ENCODE measurements around the gene FHOD3.

FHOD3 gene

DNA sequence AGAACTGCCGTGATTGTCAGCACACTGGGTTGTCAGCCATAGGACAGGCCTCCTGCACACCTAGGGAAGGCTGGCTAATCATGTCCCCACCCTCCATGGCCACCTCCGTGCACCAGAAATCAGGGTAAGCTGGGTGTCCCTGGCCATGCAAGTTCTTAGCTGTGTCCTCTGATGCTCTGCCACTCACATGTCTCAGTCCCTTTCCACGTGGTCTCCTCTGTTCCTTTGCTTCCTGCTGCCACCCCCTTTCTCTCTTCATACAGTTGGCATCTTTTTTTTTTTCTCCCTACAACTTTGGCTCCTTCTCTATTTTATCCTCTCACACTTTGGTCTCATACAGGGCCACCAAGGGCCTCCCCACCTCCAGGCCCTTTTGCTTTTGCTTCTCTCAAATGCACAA lies 377.6 kb downstream of the FHOD3 start:
- no peaks in the 10 kb centered on the region for H3K36me3 Mint-ChIP-seq (ENCODE audit: low read depth)
- peaks cover 2% of the 10 kb centered on the region for H3K9me3 Mint-ChIP-seq
- H3K4me1 Mint-ChIP-seq (ENCODE audit: low read depth) = peaks cover 3% of the 10 kb centered on the region
- no peak overlapping the region for H3K4me3 Mint-ChIP-seq
- no peak for DNase-seq
- H3K27me3 Mint-ChIP-seq = peaks cover 16% of the 10 kb centered on the region
- H3K27ac Mint-ChIP-seq = no peak overlapping the region

DNA sequence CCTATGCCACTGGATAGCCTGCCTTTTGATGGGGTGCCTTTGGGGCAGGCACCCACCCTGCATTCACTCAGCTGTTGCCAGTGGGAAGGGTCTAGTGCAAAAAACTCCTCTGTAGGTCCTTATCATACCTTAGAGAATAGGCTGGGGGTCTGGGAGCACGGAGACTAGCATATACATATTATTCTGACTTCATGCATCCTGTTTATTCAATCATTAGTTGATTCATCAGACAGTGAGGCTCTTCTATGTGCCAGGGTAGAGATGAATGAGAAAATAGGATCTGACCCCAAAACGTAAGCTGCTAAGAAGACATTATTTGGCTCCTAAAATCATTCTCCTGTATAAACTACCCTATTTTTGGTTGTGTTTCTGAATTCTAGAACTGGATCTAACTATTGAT lies 378.0 kb downstream of the FHOD3 start:
- Mint-ChIP-seq H3K4me3 (no peak overlapping the region), H3K36me3 (ENCODE audit: low read depth) (no peaks in the 10 kb centered on the region), H3K4me1 (ENCODE audit: low read depth) (peaks cover 3% of the 10 kb centered on the region), H3K27me3 (peaks cover 16% of the 10 kb centered on the region), H3K27ac (no peak overlapping the region), H3K9me3 (peaks cover 2% of the 10 kb centered on the region)
- DNase-seq = no peak

DNA sequence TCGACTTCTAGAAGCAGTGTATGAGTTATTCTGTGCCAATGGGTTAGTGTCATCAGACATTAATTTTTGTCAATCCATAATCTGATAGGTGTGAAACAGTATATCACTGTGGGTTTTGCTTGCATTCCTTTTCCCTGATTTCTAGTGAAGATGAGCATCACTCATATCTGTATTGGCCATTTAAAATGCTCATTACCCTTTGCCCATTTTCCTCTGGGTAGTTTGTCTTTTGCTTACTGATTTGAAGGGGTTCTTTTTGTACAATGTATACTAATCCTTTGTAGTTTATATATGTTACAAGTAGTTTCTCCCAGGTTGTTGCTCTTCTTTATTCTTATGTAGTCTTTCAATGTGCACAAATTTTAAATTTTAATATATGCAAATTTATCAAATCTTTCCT lies 379.1 kb downstream of the FHOD3 start:
- Mint-ChIP-seq H3K9me3 (peaks cover 2% of the 10 kb centered on the region), H3K4me3 (no peak overlapping the region), H3K27ac (no peak overlapping the region), H3K27me3 (peaks cover 19% of the 10 kb centered on the region), H3K36me3 (ENCODE audit: low read depth) (no peaks in the 10 kb centered on the region), H3K4me1 (ENCODE audit: low read depth) (peaks cover 3% of the 10 kb centered on the region)
- no peak for DNase-seq

DNA sequence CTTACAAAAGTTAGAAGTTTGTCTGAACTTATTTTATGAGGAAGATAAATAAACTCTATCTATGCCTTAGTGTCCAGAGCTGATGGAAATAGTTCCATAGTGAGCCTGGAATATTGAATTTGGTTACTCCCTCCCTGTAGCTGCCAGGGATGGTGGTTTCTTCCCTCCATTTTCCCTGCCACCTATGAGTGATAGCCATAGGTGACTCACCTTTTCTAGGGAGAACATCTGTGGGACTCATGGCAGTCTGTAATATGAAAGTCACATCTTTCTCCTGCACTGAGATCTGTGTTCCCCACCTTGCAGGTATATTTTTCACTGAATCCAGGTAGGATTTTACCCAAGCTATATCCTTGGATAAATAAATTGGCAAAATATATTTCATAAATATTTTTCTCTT lies 382.5 kb downstream of the FHOD3 start:
- H3K4me3 Mint-ChIP-seq = no peak overlapping the region
- H3K36me3 Mint-ChIP-seq (ENCODE audit: low read depth) = no peaks in the 10 kb centered on the region
- H3K9me3 Mint-ChIP-seq = peaks cover 9% of the 10 kb centered on the region
- no peak overlapping the region for H3K27ac Mint-ChIP-seq
- H3K27me3 Mint-ChIP-seq = peaks cover 26% of the 10 kb centered on the region
- H3K4me1 Mint-ChIP-seq (ENCODE audit: low read depth) = no peaks in the 10 kb centered on the region
- no peak for DNase-seq

DNA sequence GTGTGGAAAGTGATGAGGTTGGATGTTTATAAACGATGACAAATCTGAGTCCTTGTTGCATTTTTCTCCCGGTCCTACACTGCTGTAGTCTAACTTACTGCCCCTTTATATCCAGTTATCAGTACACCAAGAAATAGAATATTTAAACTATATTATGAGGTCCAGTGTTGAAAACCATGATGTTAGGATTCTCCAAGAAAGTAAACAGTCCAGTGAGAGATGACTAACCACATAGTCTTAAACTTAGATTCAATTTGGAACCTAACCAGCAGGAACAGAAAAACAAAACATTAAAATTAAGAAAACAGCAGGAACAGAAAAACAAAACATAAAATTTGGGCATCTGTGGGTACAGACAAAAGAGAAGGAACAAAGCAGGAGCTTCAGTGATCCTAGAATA lies 388.1 kb downstream of the FHOD3 start:
- no peak for DNase-seq
- Mint-ChIP-seq H3K27me3 (peaks cover 46% of the 10 kb centered on the region), H3K4me1 (ENCODE audit: low read depth) (no peaks in the 10 kb centered on the region), H3K9me3 (peaks cover 11% of the 10 kb centered on the region), H3K27ac (no peak overlapping the region), H3K36me3 (ENCODE audit: low read depth) (no peaks in the 10 kb centered on the region), H3K4me3 (no peak overlapping the region)

DNA sequence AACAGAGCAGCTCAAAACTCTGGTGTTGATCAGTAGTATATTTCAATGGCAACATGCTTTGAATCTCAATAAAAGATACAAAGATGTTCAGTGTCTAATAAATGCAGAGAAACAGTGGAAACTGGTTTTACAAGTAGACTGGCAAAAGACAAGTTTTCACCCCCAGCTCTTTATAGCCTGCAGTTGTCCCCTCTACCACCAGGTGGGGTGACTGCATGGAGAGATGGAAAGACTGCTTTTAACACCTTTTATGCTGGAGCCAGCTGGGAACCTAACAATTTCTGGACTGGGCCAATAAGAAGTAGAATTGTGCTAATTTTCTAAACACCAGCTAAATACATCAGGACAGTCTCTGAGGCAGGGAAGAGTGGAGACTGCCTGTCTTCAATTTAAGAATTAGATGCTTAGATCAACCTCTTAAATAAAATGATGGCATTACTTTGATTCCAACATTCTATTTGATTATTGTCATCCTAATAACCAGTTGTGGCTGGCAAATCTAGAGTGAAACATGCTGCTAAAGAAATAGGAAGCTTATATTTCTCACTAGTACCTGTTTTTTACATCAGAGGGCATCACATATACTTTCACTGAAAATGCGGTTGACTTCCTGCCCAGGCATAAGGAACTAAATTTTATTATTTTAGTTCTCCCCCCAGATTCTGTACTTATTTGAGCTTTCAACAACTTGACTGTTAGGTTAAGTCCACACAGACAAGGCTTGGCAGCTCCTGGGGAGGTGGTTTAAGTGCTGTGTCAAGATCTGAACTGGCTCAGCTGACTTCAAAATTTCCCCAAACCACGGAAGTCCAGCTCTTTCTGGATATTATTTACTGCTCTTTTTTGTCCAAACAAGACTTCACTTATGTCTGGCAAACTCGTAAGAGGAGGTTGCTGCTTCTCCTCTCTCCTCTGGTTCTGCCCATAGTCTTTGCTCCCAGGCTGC lies 390.8 kb downstream of the FHOD3 start:
- H3K36me3 Mint-ChIP-seq (ENCODE audit: low read depth) = no peaks in the 10 kb centered on the region
- DNase-seq = peak; percentile 45
- H3K27ac Mint-ChIP-seq = no peak overlapping the region
- H3K4me3 Mint-ChIP-seq = no peak overlapping the region
- H3K9me3 Mint-ChIP-seq = peaks cover 11% of the 10 kb centered on the region
- H3K27me3 Mint-ChIP-seq = peaks cover 30% of the 10 kb centered on the region
- H3K4me1 Mint-ChIP-seq (ENCODE audit: low read depth) = no peaks in the 10 kb centered on the region

DNA sequence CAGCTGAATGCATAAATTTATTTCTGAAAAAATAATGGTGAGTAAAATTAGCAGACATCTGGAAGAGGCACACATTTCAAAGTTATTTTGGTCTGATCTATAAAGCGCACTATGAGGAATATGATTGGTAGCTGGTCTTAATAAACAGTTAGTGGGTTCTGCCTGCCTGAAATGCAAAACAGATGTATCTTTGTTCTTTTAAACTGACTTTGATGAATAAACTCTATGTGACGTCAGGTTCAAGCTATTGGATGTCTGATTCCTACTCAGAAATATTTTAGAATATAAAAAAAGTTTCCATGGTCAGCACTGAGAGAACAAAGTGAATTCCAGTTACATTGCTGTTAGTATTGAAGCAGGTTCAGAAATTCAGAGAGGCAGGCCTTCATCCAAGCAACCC lies 394.9 kb downstream of the FHOD3 start:
- H3K4me1 Mint-ChIP-seq (ENCODE audit: low read depth) = no peaks in the 10 kb centered on the region
- no peak for DNase-seq

DNA sequence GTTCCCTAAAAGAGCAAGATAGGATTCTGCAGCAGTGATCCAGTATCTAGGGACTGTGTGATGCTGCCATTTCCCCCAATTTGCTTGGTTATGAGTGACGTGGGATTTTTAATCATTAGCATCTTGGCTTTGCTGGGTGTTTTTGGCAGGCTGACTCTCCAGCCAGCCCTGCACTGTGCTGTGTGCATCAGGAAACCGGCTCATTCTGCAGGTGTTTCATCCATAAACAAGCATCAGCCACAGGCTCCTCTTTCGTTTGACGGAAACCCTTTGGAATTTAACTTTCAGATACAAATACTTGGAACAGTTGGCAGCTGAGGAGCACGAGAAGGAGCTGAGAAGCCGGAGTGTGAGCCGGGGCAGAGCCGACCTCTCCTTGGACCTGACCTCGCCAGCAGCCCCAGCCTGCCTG lies 395.4 kb downstream of the FHOD3 start:
- H3K4me1 Mint-ChIP-seq (ENCODE audit: low read depth) = no peaks in the 10 kb centered on the region
- no peak for DNase-seq
- no peak overlapping the region for H3K4me3 Mint-ChIP-seq
- H3K27ac Mint-ChIP-seq = no peak overlapping the region
- H3K27me3 Mint-ChIP-seq = peaks cover 13% of the 10 kb centered on the region
- no peaks in the 10 kb centered on the region for H3K9me3 Mint-ChIP-seq
- H3K36me3 Mint-ChIP-seq (ENCODE audit: low read depth) = no peaks in the 10 kb centered on the region

More for the DNA sequence above, 394.9 kb downstream of the FHOD3 start:
- Mint-ChIP-seq H3K27me3 (peaks cover 13% of the 10 kb centered on the region), H3K4me3 (no peak overlapping the region), H3K9me3 (no peaks in the 10 kb centered on the region), H3K27ac (no peak overlapping the region), H3K36me3 (ENCODE audit: low read depth) (no peaks in the 10 kb centered on the region)

DNA sequence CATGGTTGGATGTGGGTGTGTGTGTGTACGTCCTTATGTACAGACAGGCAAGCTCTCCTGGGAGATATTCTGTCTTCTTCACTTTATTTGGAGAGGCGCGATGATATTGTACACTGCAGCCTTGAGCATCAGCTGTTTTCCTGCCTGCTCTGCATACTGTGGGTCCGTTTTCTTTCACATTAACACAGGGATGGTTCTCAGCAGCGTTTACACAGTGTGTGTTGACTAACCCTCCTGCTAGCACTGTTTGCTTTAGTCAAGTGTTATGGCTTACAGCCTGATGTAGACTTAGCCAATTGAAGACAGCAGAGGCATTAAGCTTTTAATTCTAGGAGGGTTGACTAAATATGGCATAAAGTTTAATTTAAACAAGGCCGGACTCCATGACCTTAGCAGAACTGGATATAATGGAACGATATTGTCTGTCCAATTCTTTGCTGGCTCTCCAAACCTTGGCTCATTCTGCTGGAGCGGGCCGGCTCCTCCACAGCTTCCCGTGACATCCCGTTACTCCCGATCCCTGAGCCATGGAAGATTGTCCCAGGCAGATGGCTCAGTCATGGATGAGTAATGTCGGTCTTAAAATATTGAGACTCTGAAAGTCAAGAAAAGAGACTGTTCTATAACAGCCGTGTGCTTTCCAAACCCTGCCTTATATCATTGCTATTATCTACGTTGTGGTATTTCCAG lies 396.6 kb downstream of the FHOD3 start:
- H3K9me3 Mint-ChIP-seq = no peaks in the 10 kb centered on the region
- DNase-seq = no peak
- no peaks in the 10 kb centered on the region for H3K36me3 Mint-ChIP-seq (ENCODE audit: low read depth)
- no peak overlapping the region for H3K4me3 Mint-ChIP-seq
- H3K27me3 Mint-ChIP-seq = peaks cover 7% of the 10 kb centered on the region
- no peaks in the 10 kb centered on the region for H3K4me1 Mint-ChIP-seq (ENCODE audit: low read depth)
- no peak overlapping the region for H3K27ac Mint-ChIP-seq

DNA sequence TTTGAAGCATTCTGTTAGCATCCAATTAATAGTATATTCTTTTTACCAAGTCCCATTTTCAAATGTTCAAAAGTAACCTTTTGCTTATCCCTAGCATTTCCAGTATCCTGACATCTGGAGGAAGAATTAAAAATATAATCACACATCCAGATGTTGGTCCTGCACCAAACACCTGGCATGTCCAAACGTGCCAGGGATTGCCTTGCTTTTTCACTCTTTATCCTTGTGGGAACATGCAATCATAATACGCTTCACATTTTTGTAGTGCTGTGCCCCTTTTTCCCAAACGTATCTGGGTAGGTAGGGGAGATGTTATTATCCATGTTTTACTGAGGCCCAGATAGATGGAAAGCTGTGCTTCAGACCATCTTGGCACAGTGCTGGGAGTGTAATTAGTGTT lies 398.3 kb downstream of the FHOD3 start:
- H3K27ac Mint-ChIP-seq = no peak overlapping the region
- no peaks in the 10 kb centered on the region for H3K36me3 Mint-ChIP-seq (ENCODE audit: low read depth)

DNA sequence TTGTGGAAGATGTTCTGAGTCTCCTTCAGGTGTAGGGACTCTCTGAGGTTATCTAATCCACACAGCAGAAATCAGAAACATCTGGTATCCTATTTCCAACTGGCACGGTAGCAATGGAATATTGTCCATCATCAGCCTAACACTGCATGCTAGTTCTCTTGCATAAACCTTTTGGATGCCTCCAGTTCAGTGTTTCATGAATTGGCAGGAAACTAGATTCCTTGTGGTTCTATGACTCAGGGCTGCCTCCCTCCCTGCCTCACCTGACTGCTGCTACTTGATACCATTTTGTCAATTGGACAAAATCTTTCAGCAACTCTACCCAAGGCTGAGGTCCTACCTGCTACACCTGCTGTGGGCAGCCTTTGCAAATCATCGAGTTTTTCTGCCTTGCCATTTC lies 400.4 kb downstream of the FHOD3 start:
- Mint-ChIP-seq H3K27ac (no peak overlapping the region), H3K27me3 (peaks cover 2% of the 10 kb centered on the region), H3K9me3 (no peaks in the 10 kb centered on the region), H3K36me3 (ENCODE audit: low read depth) (no peaks in the 10 kb centered on the region), H3K4me1 (ENCODE audit: low read depth) (no peaks in the 10 kb centered on the region), H3K4me3 (no peak overlapping the region)
- DNase-seq = no peak

More for the DNA sequence above, 398.3 kb downstream of the FHOD3 start:
- Mint-ChIP-seq H3K4me3 (no peak overlapping the region), H3K4me1 (ENCODE audit: low read depth) (no peaks in the 10 kb centered on the region), H3K9me3 (no peaks in the 10 kb centered on the region), H3K27me3 (peaks cover 2% of the 10 kb centered on the region)
- DNase-seq = no peak

DNA sequence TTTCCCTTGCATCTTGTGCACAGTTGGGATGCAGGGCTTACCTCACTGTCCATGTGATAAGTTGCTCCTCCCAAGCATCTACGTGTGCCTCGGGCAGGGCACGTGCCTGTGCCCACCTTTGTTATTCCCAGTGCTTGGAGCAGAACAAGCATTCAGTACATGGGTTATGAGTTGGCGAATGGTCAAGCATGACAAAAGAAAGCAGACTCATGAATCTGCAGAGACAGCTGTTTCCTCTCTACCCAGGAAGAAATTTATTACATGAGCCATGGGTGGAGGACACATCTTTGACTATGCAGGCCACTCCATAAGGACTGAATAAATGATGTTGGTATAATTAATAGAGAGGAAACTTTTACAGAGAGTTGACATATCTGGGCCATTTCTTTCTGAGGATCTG lies 403.4 kb downstream of the FHOD3 start:
- Mint-ChIP-seq H3K4me1 (ENCODE audit: low read depth) (no peaks in the 10 kb centered on the region), H3K27me3 (peaks cover 8% of the 10 kb centered on the region), H3K36me3 (ENCODE audit: low read depth) (no peaks in the 10 kb centered on the region), H3K27ac (no peak overlapping the region), H3K9me3 (no peaks in the 10 kb centered on the region), H3K4me3 (no peak overlapping the region)
- no peak for DNase-seq

DNA sequence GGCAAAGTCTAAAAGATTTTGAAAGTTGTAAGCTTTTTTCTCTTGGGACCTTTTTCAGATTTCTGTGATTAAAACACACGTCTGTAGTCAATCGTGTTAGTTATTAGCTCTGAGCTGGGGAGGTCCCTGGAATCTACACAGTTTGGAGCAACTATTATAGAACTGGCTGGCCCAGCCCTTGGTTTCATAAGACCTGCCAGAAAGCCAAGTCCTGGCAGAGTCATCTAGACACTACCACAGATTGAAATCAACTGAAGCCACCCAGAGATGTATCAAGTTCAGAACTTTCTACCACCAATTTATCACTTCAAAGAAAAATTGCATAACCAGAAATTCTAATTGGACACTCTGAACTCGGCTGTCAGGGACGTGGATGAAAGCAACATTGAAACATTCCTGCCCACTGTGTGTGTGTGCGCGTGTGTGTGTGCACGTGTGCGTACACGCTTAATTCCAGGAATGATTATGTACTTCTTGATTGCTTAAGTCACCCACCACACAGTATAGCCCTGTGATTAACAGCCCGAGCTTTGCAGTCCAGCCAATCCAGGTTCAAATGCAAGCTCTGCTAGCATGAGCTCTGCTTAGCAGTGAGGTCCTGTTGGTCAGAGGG lies 405.0 kb downstream of the FHOD3 start:
- Mint-ChIP-seq H3K9me3 (no peaks in the 10 kb centered on the region), H3K27ac (no peak overlapping the region), H3K4me1 (ENCODE audit: low read depth) (no peaks in the 10 kb centered on the region), H3K36me3 (ENCODE audit: low read depth) (no peaks in the 10 kb centered on the region), H3K4me3 (no peak overlapping the region), H3K27me3 (peaks cover 18% of the 10 kb centered on the region)
- DNase-seq = no peak

DNA sequence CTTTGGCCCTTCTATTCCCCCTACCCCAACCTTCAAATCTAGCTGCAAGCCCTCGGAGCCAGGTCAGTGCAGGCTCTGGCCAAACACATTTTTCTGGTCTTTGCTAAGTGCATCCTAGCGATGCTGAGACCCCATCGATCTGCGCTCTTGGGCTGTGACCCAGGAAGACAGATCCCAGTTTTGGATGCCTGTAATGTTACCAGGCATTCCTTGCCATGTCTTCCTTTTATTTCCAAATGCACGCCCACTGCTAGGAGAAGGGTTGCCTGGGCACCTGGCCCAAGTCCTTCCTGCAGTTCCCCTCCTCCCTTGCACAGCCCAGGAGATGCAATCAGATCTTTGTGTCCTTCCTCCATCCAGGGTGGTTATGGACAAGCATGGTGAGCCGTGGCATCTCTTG lies 406.6 kb downstream of the FHOD3 start:
- H3K4me1 Mint-ChIP-seq (ENCODE audit: low read depth) = no peaks in the 10 kb centered on the region
- H3K27me3 Mint-ChIP-seq = peaks cover 28% of the 10 kb centered on the region
- no peak for DNase-seq
- no peaks in the 10 kb centered on the region for H3K36me3 Mint-ChIP-seq (ENCODE audit: low read depth)
- H3K9me3 Mint-ChIP-seq = no peaks in the 10 kb centered on the region
- H3K4me3 Mint-ChIP-seq = no peak overlapping the region
- no peak overlapping the region for H3K27ac Mint-ChIP-seq

Measured in activated T-cell treated with anti-CD3 and anti-CD28 coated beads, Interleukin-2, amount 50 U/mL, for 24 hours (primary cell).